Measurements from ENCODE around the gene HSD11B1L. TPM values are rescaled to one million over a fixed set of nuclear protein-coding genes. Genes with fewer than 3 reads are reported as not detected.

Gene HSD11B1L
- total RNA-seq, 1 experiment from 2014 or later: 2.3 TPM

DNA sequence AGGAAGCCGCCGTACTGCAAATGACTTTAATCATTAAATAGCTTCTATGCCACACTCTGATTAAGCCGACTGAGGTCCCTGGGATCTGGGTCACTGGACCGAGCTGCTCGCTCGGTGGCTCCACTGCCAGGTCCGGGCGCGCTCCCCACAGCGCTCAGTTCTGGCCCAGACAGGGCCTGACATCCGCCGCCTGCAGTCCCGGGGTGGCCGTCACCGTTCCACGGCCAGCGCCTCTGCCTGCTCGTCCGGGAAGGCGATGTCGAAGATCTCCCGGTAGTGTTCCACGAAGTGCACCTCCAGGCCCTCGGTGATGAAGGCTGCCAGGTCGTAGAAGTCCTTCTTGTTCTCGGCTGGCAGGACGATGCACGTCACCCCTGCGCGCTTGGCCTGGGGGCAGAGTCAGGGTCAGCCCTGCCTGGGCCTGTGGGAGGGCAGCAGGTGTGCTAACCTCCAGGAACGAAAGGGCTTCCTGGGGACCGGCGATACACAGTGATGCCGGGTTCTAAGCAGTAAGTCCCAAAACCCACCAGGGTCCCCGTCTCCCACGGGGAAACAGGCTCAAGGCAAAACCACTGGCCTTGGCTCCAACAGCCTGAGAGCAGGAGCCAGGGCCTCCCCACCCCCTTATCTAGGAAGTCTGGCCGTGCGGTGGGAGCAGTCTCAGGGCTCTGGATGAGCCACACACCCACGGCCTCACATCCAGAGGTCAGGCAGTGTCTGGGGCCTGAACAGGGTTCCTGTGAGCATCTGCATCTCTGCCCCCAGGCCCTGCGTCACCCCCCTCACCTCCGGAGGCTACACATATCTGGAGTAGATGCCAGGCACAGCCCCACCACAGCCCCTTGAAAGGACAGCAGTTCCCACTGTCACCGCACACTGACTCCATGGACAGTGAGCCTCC is 11.2 kb downstream of the HSD11B1L start:
- Mint-ChIP-seq H3K9me3 (ENCODE audit: low read depth, unreplicated experiment) (no peaks in the 10 kb centered on the region), H3K36me3 (ENCODE audit: insufficient read depth, unreplicated experiment) (peaks cover 79% of the 10 kb centered on the region), H3K4me1 (ENCODE audit: low read depth, unreplicated experiment) (no peaks in the 10 kb centered on the region), H3K27me3 (ENCODE audit: unreplicated experiment) (no peaks in the 10 kb centered on the region), H3K4me3 (ENCODE audit: low read depth, unreplicated experiment) (peak overlapping the region; percentile 99), H3K27ac (ENCODE audit: unreplicated experiment) (peak overlapping the region; percentile 50)
- no TSS peak for BruUV-seq (replicated peaks)
- DNase-seq: no peak
- CTCF ChIA-PET: interaction anchor here (0.6 kb wide), 1 partner anchor 338 kb away, joined by 4 read pairs; no protein-coding TSS in a partner anchor
- no peak for TF ChIP-seq CTCF (IDR thresholded peaks at IDR 0.05; ENCODE audit: unreplicated experiment)
- intact Hi-C loops (cut with micrococcal nuclease; ENCODE audit: unreplicated experiment): no loop called here

GRCh38 chr19:5692723-5693194 is 11.9 kb downstream of the HSD11B1L start:
- CTCF ChIA-PET: no interaction called here
- H3K27me3 Mint-ChIP-seq (ENCODE audit: unreplicated experiment): no peaks in the 10 kb centered on the region
- peak overlapping the region; percentile 50 for H3K27ac Mint-ChIP-seq (ENCODE audit: unreplicated experiment)
- TF ChIP-seq CTCF (IDR thresholded peaks at IDR 0.05; ENCODE audit: unreplicated experiment): no peak
- H3K4me3 Mint-ChIP-seq (ENCODE audit: low read depth, unreplicated experiment): peak overlapping the region; percentile 99
- H3K36me3 Mint-ChIP-seq (ENCODE audit: insufficient read depth, unreplicated experiment): peaks cover 85% of the 10 kb centered on the region
- H3K4me1 Mint-ChIP-seq (ENCODE audit: low read depth, unreplicated experiment): no peaks in the 10 kb centered on the region
- no peak for DNase-seq
- H3K9me3 Mint-ChIP-seq (ENCODE audit: low read depth, unreplicated experiment): no peaks in the 10 kb centered on the region
- intact Hi-C loops (cut with micrococcal nuclease; ENCODE audit: unreplicated experiment): no loop called here
- no TSS peak for BruUV-seq (replicated peaks)

- Mint-ChIP-seq H3K27ac (ENCODE audit: unreplicated experiment) (peak overlapping the region; percentile 50), H3K4me1 (ENCODE audit: low read depth, unreplicated experiment) (no peaks in the 10 kb centered on the region), H3K36me3 (ENCODE audit: insufficient read depth, unreplicated experiment) (peaks cover 88% of the 10 kb centered on the region), H3K27me3 (ENCODE audit: unreplicated experiment) (no peaks in the 10 kb centered on the region), H3K9me3 (ENCODE audit: low read depth, unreplicated experiment) (no peaks in the 10 kb centered on the region), H3K4me3 (ENCODE audit: low read depth, unreplicated experiment) (no peak overlapping the region)
- DNase-seq: no peak
- intact Hi-C loops (cut with micrococcal nuclease; ENCODE audit: unreplicated experiment): no loop called here
- no TSS peak for BruUV-seq (replicated peaks)
- CTCF ChIA-PET: interaction anchor here (0.5 kb wide), 1 partner anchor 369 kb away, joined by 6 read pairs; no protein-coding TSS in a partner anchor
- TF ChIP-seq CTCF (IDR thresholded peaks at IDR 0.05; ENCODE audit: unreplicated experiment): no peak
Measured at GRCh38 chr19:5693195-5694166, 12.7 kb downstream of the HSD11B1L start.

All from Calu3 (cell line).